GM21717 (cell line): ENCODE data around the gene RAB31.
"Not testable (repeated sequence)": the region's sequence is repeated elsewhere in the genome, so short reads cannot be mapped to it uniquely, and the experiment has no call there.

ENCODE experiments used
- ATAC-seq: cut with Tn5 transposase; IDR thresholded peaks from one replicate; pipeline ENCODE4 v1.9.1; 2021; ENCODE audit warnings: mild to moderate bottlenecking, moderate library complexity; ENCODE audit not compliant: unreplicated experiment

Gene RAB31

GRCh38 chr18:9854801-9855676 lies 146.9 kb downstream of the RAB31 start:
- ATAC-seq, result no peak

GRCh38 chr18:9855681-9856080 lies 147.6 kb downstream of the RAB31 start:
- ATAC-seq, result no peak

GRCh38 chr18:9856092-9856491 lies 148.0 kb downstream of the RAB31 start:
- ATAC-seq, result no peak

- ATAC-seq, result not testable (repeated sequence)
Observed at GRCh38 chr18:9857479-9857998, 149.4 kb downstream of the RAB31 start.

- ATAC-seq, result no peak
Observed at GRCh38 chr18:9858642-9859041, 150.5 kb downstream of the RAB31 start.

- no peak for ATAC-seq
Observed at GRCh38 chr18:9859232-9859631, 151.1 kb downstream of the RAB31 start.

GRCh38 chr18:9860682-9861081 lies 152.6 kb downstream of the RAB31 start:
- no peak for ATAC-seq

GRCh38 chr18:9861157-9861556 lies 153.1 kb downstream of the RAB31 start:
- peak; percentile 64 for ATAC-seq

GRCh38 chr18:9861933-9862332 lies 153.8 kb downstream of the RAB31 start:
- ATAC-seq, result no peak

- ATAC-seq, result no peak
Observed at GRCh38 chr18:9862686-9863085, 154.6 kb downstream of the RAB31 start.

GRCh38 chr18:9863282-9863681 lies 155.2 kb downstream of the RAB31 start:
- no peak for ATAC-seq

- no peak for ATAC-seq
Observed at GRCh38 chr18:9865764-9866490, 157.8 kb downstream of the RAB31 start.

GRCh38 chr18:9866627-9867026 lies 158.5 kb downstream of the RAB31 start:
- no peak for ATAC-seq

- ATAC-seq, result no peak
Observed at GRCh38 chr18:9867071-9867594, 159.0 kb downstream of the RAB31 start.

- no peak for ATAC-seq
Observed at GRCh38 chr18:9868857-9869714, 161.0 kb downstream of the RAB31 start.

GRCh38 chr18:9869715-9870430 lies 161.8 kb downstream of the RAB31 start:
- ATAC-seq, result no peak

GRCh38 chr18:9870431-9871008 lies 162.4 kb downstream of the RAB31 start:
- ATAC-seq, result no peak

- no peak for ATAC-seq
Observed at GRCh38 chr18:9871244-9871746, 163.2 kb downstream of the RAB31 start.

GRCh38 chr18:9872823-9873222 lies 164.7 kb downstream of the RAB31 start:
- ATAC-seq, result no peak
